ENCODE measurements around the gene KIF6. TPM values are rescaled to one million over a fixed set of nuclear protein-coding genes. Genes with fewer than 3 reads are reported as not detected.

The KIF6 gene
- total RNA-seq, 1 donor from 2014 or later: 0.43 TPM

GRCh38 chr6:39298061-39298460, 427.1 kb downstream of the KIF6 start:
- Histone ChIP-seq H3K4me1 (no peaks in the 10 kb centered on the region), H3K27ac (no peak overlapping the region), H3K9me3 (no peaks in the 10 kb centered on the region), H3K36me3 (peaks cover 0 to 3% of the 10 kb centered on the region in 2 donors), H3K4me3 (no peak overlapping the region), H3K27me3 (no peaks in the 10 kb centered on the region)
- TF ChIP-seq CTCF (IDR thresholded peaks at IDR 0.05): no peak
- DNase-seq (ENCODE audit: low spot score in 2 of 2): no peak
- intact Hi-C loops (cut with DNase I): no loop called here

- intact Hi-C loops (cut with DNase I): no loop called here
- Histone ChIP-seq H3K4me3 (no peak overlapping the region), H3K9me3 (no peaks in the 10 kb centered on the region), H3K27me3 (no peaks in the 10 kb centered on the region), H3K27ac (peak overlapping the region in 1 of 2 donors; percentile 23), H3K4me1 (no peaks in the 10 kb centered on the region), H3K36me3 (peaks cover 0 to 3% of the 10 kb centered on the region in 2 donors)
- DNase-seq (ENCODE audit: low spot score in 2 of 2): peak in 1 of 2 donors; percentile 78
- no peak for TF ChIP-seq CTCF (IDR thresholded peaks at IDR 0.05)
These were observed 428.2 kb downstream of the KIF6 start for GRCh38 chr6:39296745-39297640.

GRCh38 chr6:39295611-39296011, 429.6 kb downstream of the KIF6 start:
- H3K36me3 ChIP-seq: peaks cover 0 to 3% of the 10 kb centered on the region in 2 donors
- no peaks in the 10 kb centered on the region for H3K4me1 ChIP-seq
- H3K27me3 ChIP-seq: no peaks in the 10 kb centered on the region
- no peak for DNase-seq (ENCODE audit: low spot score in 2 of 2)
- no peak overlapping the region for H3K4me3 ChIP-seq
- no peaks in the 10 kb centered on the region for H3K9me3 ChIP-seq
- no peak for TF ChIP-seq CTCF (IDR thresholded peaks at IDR 0.05)
- peak overlapping the region in 1 of 2 donors; percentile 2 for H3K27ac ChIP-seq
- intact Hi-C loops (cut with DNase I): no loop called here

GRCh38 chr6:39294899-39295298, 430.3 kb downstream of the KIF6 start:
- H3K27me3 ChIP-seq: no peaks in the 10 kb centered on the region
- H3K4me1 ChIP-seq: no peaks in the 10 kb centered on the region
- H3K4me3 ChIP-seq: no peak overlapping the region
- no peak for TF ChIP-seq CTCF (IDR thresholded peaks at IDR 0.05)
- no peaks in the 10 kb centered on the region for H3K9me3 ChIP-seq
- intact Hi-C loops (cut with DNase I): no loop called here
- no peak overlapping the region for H3K27ac ChIP-seq
- DNase-seq (ENCODE audit: low spot score in 2 of 2): no peak
- H3K36me3 ChIP-seq: peaks cover 0 to 3% of the 10 kb centered on the region in 2 donors

GRCh38 chr6:39294133-39294532, 431.1 kb downstream of the KIF6 start:
- H3K27me3 ChIP-seq: no peaks in the 10 kb centered on the region
- intact Hi-C loops (cut with DNase I): no loop called here
- no peaks in the 10 kb centered on the region for H3K9me3 ChIP-seq
- no peak overlapping the region for H3K27ac ChIP-seq
- no peak for DNase-seq (ENCODE audit: low spot score in 2 of 2)
- peaks cover 0 to 2% of the 10 kb centered on the region in 2 donors for H3K36me3 ChIP-seq
- H3K4me1 ChIP-seq: no peaks in the 10 kb centered on the region
- no peak overlapping the region for H3K4me3 ChIP-seq
- TF ChIP-seq CTCF (IDR thresholded peaks at IDR 0.05): no peak

All from ascending aorta (tissue), 2 donors.